ENCODE results near the gene MAP3K4. TPM values are rescaled to one million over a fixed set of nuclear protein-coding genes. Genes with fewer than 3 reads are reported as not detected.

Gene MAP3K4
- total RNA-seq, 2 donors from 2014 or later = 32.1 to 42.2 TPM

- TF ChIP-seq, protein P1, sequence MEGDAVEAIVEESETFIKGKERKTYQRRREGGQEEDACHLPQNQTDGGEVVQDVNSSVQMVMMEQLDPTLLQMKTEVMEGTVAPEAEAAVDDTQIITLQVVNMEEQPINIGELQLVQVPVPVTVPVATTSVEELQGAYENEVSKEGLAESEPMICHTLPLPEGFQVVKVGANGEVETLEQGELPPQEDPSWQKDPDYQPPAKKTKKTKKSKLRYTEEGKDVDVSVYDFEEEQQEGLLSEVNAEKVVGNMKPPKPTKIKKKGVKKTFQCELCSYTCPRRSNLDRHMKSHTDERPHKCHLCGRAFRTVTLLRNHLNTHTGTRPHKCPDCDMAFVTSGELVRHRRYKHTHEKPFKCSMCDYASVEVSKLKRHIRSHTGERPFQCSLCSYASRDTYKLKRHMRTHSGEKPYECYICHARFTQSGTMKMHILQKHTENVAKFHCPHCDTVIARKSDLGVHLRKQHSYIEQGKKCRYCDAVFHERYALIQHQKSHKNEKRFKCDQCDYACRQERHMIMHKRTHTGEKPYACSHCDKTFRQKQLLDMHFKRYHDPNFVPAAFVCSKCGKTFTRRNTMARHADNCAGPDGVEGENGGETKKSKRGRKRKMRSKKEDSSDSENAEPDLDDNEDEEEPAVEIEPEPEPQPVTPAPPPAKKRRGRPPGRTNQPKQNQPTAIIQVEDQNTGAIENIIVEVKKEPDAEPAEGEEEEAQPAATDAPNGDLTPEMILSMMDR (IDR thresholded peaks at IDR 0.05) = no peak
- Histone ChIP-seq H3K4me1 (no peaks in the 10 kb centered on the region), H3K27ac (no peak overlapping the region), H3K27me3 (no peaks in the 10 kb centered on the region), H3K4me3 (no peak overlapping the region), H3K9me3 (no peaks in the 10 kb centered on the region), H3K36me3 (no peaks in the 10 kb centered on the region), H3K9ac (ENCODE audit: low read depth in 2 of 2, low read length in 2 of 2) (no peak overlapping the region)
- no peak for DNase-seq
- intact Hi-C loops (cut with DNase I) = no loop called here
These were observed 27.8 kb downstream of the MAP3K4 start for GRCh38 chr6:161019324-161019839.

DNA sequence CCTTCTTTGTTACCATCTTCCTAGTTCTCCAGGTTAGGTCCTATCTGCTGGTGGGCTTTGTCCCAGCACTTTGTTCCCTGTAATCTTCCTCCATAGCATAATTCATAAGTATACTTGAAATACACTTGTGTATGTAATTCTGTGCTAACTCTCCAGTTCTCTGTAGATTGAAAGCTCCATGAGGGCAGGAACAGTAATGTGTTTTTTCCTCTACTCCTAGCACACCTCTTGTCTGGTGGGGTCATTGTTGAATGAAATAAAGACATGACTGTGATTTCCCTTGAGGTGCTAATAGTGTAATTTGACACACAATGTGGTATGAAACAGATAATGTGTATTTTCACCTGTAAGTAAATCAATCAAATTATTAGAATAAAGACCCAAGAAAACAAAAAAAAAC is 30.0 kb downstream of the MAP3K4 start:
- H3K27me3 ChIP-seq = no peaks in the 10 kb centered on the region
- H3K9me3 ChIP-seq = no peaks in the 10 kb centered on the region
- H3K36me3 ChIP-seq = no peaks in the 10 kb centered on the region
- no peak for DNase-seq
- intact Hi-C loops (cut with DNase I) = no loop called here
- H3K4me3 ChIP-seq = no peak overlapping the region
- H3K9ac ChIP-seq (ENCODE audit: low read depth in 2 of 2, low read length in 2 of 2) = no peak overlapping the region
- H3K27ac ChIP-seq = no peak overlapping the region
- H3K4me1 ChIP-seq = no peaks in the 10 kb centered on the region
- TF ChIP-seq, protein P1 (IDR thresholded peaks at IDR 0.05) = no peak

GRCh38 chr6:161021998-161022743 is 30.6 kb downstream of the MAP3K4 start:
- TF ChIP-seq, protein P1 (IDR thresholded peaks at IDR 0.05) = no peak
- Histone ChIP-seq H3K27ac (no peak overlapping the region), H3K4me1 (no peaks in the 10 kb centered on the region), H3K27me3 (no peaks in the 10 kb centered on the region), H3K9ac (ENCODE audit: low read depth in 2 of 2, low read length in 2 of 2) (no peak overlapping the region), H3K36me3 (no peaks in the 10 kb centered on the region), H3K9me3 (no peaks in the 10 kb centered on the region), H3K4me3 (no peak overlapping the region)
- intact Hi-C loops (cut with DNase I) = no loop called here
- no peak for DNase-seq

DNA sequence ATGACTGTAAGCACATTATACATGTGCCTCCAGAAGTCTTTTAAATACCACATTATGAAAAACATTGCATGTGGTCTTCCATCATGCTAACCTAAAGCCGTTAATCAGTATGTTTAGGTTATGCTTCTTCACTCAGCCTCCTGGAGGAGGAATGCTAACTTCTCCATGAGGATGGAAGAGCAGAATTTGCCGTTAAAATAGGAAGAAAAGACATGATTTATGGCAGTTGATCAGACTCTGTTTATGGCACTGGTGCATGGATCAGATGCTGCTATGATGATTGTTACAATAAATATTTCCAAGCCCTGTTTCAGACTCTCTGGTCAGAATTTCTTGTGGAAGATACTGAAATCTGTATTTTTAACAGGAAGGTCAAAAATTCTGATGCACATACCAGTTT is 31.7 kb downstream of the MAP3K4 start:
- intact Hi-C loops (cut with DNase I) = no loop called here
- Histone ChIP-seq H3K4me3 (no peak overlapping the region), H3K9ac (ENCODE audit: low read depth in 2 of 2, low read length in 2 of 2) (no peak overlapping the region), H3K27me3 (no peaks in the 10 kb centered on the region), H3K9me3 (no peaks in the 10 kb centered on the region), H3K36me3 (no peaks in the 10 kb centered on the region), H3K4me1 (no peaks in the 10 kb centered on the region), H3K27ac (no peak overlapping the region)
- TF ChIP-seq, protein P1 (IDR thresholded peaks at IDR 0.05) = no peak
- no peak for DNase-seq

DNA sequence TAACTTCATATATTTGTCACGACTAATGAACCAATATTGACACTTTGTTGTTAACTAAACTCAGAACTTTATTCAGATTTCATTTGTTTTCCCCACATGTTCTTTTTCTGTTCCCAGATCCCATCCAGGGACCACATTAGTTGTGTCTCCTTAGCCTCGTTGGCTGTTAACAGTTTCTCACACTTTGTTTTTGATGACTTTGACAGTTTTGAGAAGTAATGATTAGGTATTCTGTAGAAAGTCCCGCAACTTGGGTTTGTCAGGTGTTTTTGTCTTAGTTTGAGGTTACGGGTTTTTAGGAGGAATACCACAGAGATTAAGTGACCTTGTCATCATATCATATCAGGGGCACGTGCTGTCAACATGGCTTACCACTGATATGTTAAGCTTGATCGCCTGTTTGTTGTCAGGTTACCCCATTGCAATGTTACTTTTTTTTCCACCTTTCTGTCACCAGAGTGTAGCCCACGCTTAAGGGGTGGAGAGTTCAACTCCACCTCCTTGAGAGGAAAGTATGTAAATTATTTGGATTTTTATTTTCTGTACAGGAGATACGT is 32.9 kb downstream of the MAP3K4 start:
- H3K36me3 ChIP-seq = no peaks in the 10 kb centered on the region
- intact Hi-C loops (cut with DNase I) = no loop called here

More for the DNA sequence above, 32.9 kb downstream of the MAP3K4 start:
- no peak for DNase-seq
- Histone ChIP-seq H3K27ac (no peak overlapping the region), H3K4me1 (no peaks in the 10 kb centered on the region), H3K4me3 (no peak overlapping the region), H3K27me3 (no peaks in the 10 kb centered on the region), H3K9me3 (no peaks in the 10 kb centered on the region), H3K9ac (ENCODE audit: low read depth in 2 of 2, low read length in 2 of 2) (no peak overlapping the region)
- TF ChIP-seq, protein P1 (IDR thresholded peaks at IDR 0.05) = no peak

Data from colonic mucosa (tissue), 4 donors.